Activated T-helper 2 cell treated with anti-CD3 and anti-CD28 coated beads, Interferon-gamma antibody, Interleukin-2, Interleukin-4, amounts not matched to agents 10 μg/mL and 5 μg/mL and 100 μg/mL, durations not matched to agents 14 hours and 24 hours and 36 hours (primary cell): Measurements from ENCODE around the gene KIF19. TPM values are rescaled to one million over a fixed set of nuclear protein-coding genes. Genes with fewer than 3 reads are reported as not detected.

ENCODE experiments used
- DNase-seq: peaks from one replicate; pipeline ENCODE4 v3.0.0; 2021; ENCODE audit warnings: low spot score
- H3K27ac Mint-ChIP-seq: one replicate; pipeline ENCODE4 v1.8.0; 2021; ENCODE audit warnings: mixed read lengths
- H3K27me3 Mint-ChIP-seq: one replicate; pipeline ENCODE4 v1.8.0; 2021; ENCODE audit warnings: low read depth, mixed read lengths
- H3K36me3 Mint-ChIP-seq: one replicate; pipeline ENCODE4 v1.8.0; 2021; ENCODE audit warnings: low read depth, mixed read lengths
- H3K4me1 Mint-ChIP-seq: one replicate; pipeline ENCODE4 v1.8.0; 2021; ENCODE audit warnings: low read depth, mixed read lengths
- H3K4me3 Mint-ChIP-seq: one replicate; pipeline ENCODE4 v1.8.0; 2021; ENCODE audit warnings: low read depth, mild to moderate bottlenecking, moderate library complexity, mixed read lengths
- H3K9me3 Mint-ChIP-seq: one replicate; pipeline ENCODE4 v1.8.0; 2021; ENCODE audit warnings: mixed read lengths
- intact Hi-C: fragments of 100-400 bp; cut with micrococcal nuclease; formaldehyde crosslinking; loops from one replicate; pipeline ENCODE4 v1.15.1; 2023
- total RNA-seq: library from RNA; stranded (reverse); gene quantifications from 2 replicates; pipeline ENCODE4 v1.2.3, GENCODE V29; 2022

The KIF19 gene
- total RNA-seq, 1 donor from 2014 or later: 0.14 TPM

DNA sequence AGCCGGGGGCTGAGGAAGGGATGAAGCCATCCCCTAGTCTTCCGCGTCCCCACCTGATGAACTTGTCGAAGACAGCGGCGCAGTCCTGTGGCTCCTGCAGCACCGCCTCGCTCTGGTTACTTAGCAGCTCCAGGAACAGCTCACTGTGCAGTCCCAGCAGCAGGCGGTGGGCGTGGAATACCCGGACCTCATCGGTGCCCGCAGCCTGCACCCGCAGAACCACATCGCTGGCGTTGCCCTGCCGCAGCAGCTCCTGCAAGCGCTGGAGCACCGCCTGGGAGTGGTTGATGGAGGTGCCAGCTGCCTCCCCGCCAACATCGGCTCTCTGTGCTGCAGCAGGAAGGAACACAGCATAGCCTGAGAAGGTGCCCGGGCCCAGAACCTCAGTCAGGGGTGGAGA is 33.9 kb downstream of the KIF19 start:
- no peak overlapping the region for H3K27ac Mint-ChIP-seq
- H3K4me3 Mint-ChIP-seq: no peak overlapping the region
- H3K9me3 Mint-ChIP-seq: no peaks in the 10 kb centered on the region
- H3K4me1 Mint-ChIP-seq: peaks cover 1% of the 10 kb centered on the region
- DNase-seq: no peak
- no peaks in the 10 kb centered on the region for H3K36me3 Mint-ChIP-seq
- peaks cover 23% of the 10 kb centered on the region for H3K27me3 Mint-ChIP-seq
- intact Hi-C loops: no loop called here

DNA sequence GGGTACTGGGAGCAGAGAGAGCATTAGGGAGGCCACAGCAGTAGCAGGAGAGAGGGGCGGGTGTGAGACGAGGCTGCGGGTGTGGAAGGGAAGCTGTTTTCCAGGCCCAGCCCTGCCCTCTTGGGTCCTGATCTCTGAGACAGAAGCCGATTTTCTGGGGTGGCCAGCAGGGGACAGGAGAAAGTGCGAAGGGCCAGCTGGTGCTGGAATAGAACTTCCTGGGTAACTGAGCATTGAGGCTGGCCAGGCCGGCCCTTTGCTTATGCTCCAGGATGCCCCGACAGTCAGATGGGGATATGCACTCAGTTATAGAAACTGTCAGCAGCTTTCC is 34.8 kb downstream of the KIF19 start:
- DNase-seq: no peak
- H3K9me3 Mint-ChIP-seq: no peaks in the 10 kb centered on the region
- H3K36me3 Mint-ChIP-seq: no peaks in the 10 kb centered on the region

DNA sequence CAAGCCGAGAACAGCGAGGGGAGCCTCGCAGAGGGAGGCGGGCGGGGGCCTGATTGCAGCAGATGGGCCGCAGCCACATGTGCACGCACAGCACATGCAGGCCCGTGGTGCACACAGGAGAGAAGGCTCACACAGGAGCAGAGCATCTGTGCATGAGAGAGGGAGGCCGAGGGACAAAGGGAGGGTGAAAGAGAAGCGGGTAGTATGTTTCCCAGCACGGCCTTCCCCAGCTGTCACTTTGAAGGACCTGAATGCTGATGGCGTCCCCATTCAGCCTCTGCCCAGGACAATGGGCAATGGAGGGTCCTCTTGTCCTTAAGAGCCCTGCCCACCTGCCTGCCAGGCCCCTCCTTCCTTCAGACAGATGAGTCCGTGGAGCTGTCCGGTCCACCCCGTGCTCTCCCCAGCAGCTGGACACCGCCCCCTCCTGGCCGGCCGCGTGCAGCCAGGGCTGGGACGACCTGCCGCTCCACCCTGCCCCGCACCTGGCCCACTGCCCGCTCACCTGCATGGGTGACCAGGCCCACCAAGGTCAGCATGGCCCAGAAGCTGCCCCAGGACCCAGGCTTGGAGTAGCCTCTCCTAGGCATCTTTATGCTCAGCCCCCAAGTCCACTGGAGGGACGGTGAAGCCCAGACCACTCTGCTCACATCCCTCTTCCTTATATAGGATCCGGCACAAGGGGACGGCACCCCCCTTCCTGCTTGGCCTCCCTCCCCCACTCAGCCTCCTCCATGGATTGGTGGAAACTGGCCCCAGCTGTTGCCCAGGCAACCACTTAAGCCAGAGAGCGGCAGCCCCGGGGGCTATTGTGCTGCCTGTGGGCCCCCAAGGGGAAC is 35.4 kb downstream of the KIF19 start, which contains the start of gene BTBD17:
Gene BTBD17 (minus strand): TSS at position 639 of the 839 bp plus-strand sequence. CDS start 49 bp downstream, at position 590.
- Mint-ChIP-seq H3K9me3 (no peaks in the 10 kb centered on the region), H3K4me3 (no peak within 1 kb of the TSS), H3K27ac (no peak within 1 kb of the TSS), H3K4me1 (peaks cover 1% of the 10 kb centered on the region), H3K36me3 (no peaks in the 10 kb centered on the region), H3K27me3 (peaks cover 18% of the 10 kb centered on the region)
- DNase-seq: peak; percentile 25
- intact Hi-C loops: no loop called here

More for the DNA sequence above, 34.8 kb downstream of the KIF19 start:
- H3K27me3 Mint-ChIP-seq: peaks cover 21% of the 10 kb centered on the region
- peaks cover 1% of the 10 kb centered on the region for H3K4me1 Mint-ChIP-seq
- intact Hi-C loops: no loop called here
- no peak overlapping the region for H3K4me3 Mint-ChIP-seq
- H3K27ac Mint-ChIP-seq: no peak overlapping the region

DNA sequence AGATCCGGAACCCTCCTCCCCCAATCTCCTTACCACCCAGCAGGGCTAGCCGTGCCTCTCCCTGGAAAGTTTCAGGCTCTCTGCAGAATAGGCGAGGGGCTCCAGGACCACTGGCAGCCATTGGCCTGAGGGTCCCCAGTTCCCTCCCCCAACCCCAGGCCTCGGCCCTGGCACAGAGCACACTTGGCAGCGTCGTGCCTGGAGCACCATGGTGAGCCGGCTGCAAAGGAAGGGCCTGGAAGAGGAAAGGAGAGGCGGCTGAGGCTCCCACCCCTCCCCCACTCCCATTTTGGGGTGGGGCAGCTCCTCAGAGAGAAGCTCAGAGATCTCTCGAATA is 36.0 kb downstream of the KIF19 start:
- intact Hi-C loops: no loop called here
- H3K4me1 Mint-ChIP-seq: peaks cover 1% of the 10 kb centered on the region
- H3K4me3 Mint-ChIP-seq: no peak overlapping the region
- no peaks in the 10 kb centered on the region for H3K36me3 Mint-ChIP-seq
- H3K27me3 Mint-ChIP-seq: peaks cover 17% of the 10 kb centered on the region
- no peaks in the 10 kb centered on the region for H3K9me3 Mint-ChIP-seq
- no peak overlapping the region for H3K27ac Mint-ChIP-seq
- no peak for DNase-seq

DNA sequence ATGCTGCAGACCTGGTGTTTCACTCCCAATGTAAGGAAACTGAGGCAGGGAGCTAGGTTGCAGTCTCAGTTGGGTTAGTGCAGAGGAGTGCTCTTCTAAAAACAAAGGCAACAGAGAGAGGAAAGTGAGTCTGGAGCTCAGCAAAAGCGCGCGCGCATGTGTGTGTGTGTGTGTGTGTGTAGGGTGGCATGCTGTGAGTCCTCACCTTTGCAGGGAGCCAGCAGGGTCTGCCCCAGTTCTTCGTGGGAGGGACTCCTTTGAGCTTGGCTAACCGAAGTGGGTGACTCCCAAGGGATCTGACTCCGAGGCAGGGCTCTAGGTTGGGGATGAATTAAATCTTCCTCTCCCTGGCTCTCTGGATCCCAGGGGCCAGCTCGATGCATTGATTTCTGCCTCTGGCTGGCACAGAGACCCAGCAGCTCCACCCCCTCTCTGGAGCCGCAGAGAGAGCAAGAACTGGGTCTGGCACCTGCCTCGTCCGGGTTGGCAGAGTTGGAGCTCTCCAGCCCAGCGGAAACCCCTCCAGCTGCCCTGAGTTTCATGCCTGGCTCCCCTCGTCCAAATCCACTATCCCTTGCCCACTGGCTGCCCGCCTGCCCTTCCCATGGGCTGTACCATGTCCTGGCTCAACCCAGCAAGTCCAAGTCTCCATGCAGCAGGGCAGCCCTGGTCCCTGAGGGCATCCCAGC is 36.9 kb downstream of the KIF19 start:
- Mint-ChIP-seq H3K4me1 (no peaks in the 10 kb centered on the region), H3K27me3 (peaks cover 14% of the 10 kb centered on the region), H3K36me3 (no peaks in the 10 kb centered on the region), H3K9me3 (no peaks in the 10 kb centered on the region), H3K27ac (no peak overlapping the region), H3K4me3 (no peak overlapping the region)
- intact Hi-C loops: no loop called here
- no peak for DNase-seq

DNA sequence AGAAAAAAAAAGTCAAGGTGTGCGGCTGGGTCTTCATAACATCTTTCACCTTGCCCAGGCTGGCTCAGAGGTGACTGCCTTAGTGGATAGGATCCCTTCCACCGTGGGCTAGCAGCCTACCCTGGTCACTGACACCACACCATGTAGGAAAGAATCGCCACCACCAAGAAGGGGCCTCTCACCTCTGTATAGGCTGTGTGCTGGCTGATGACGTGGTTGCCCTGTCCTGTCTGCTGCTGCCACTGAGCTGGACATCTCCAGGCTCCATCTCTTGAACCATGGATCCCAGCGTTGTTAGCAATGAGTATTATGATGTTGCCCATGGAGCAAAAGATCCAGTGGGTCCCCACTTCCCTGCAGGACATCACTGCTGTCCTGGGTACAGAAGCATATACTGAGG is 41.2 kb downstream of the KIF19 start, which contains the start of gene GPR142:
Gene GPR142 (plus strand): TSS at position 301 of the 400 bp plus-strand sequence. CDS start 2,035 bp downstream, outside the sequence.
- intact Hi-C loops: loop anchor here (5.0 kb wide), 1 partner anchor 235 kb away; no protein-coding TSS in a partner anchor
- Mint-ChIP-seq H3K4me3 (no peak within 1 kb of the TSS), H3K9me3 (no peaks in the 10 kb centered on the region), H3K27me3 (peaks cover 4% of the 10 kb centered on the region), H3K36me3 (no peaks in the 10 kb centered on the region), H3K27ac (no peak within 1 kb of the TSS), H3K4me1 (peaks cover 13% of the 10 kb centered on the region)
- no peak for DNase-seq

DNA sequence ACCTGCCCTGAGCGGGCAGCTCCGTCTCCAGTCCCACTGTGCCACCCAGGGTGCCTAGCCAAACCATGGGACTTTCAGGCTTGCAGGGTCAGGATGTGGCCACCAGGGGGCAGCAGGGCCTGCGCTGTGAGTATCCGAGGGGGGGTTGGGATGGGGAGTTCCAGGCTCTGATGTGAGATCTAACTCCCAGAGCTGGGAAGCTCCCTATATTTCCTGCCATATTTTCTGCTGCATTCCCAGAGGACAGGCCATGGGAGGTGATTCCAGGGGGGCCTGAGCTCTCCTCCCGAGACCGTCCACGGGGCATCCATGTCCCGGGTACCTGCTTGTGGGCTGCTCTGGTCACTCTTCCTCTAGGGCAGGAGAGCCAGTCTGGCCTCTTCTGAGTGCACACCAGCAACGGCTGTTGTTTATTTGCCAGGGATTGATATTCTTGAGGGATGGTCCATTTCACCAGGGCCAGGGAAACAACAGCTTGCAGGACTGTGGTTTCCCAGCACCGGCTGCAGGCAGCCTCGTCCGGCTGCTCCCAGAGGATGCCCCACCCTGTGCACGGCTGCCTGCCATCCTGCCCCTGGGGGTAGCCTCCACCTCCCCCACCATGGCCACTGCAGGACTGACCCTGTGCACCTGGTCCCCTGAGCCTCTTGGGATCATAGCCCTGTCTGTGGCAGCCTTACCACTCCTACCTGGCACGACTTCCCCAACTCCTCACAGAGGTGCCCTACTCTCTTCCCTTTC is 42.5 kb downstream of the KIF19 start:
- H3K36me3 Mint-ChIP-seq: no peaks in the 10 kb centered on the region
- H3K9me3 Mint-ChIP-seq: no peaks in the 10 kb centered on the region
- no peak overlapping the region for H3K27ac Mint-ChIP-seq
- H3K4me1 Mint-ChIP-seq: peaks cover 13% of the 10 kb centered on the region
- peak; percentile 56 for DNase-seq
- H3K4me3 Mint-ChIP-seq: no peak overlapping the region
- intact Hi-C loops: loop anchor here (2.0 to 5.0 kb wide), 4 partner anchors 88 to 234 kb away; no protein-coding TSS in a partner anchor
- peaks cover 3% of the 10 kb centered on the region for H3K27me3 Mint-ChIP-seq

DNA sequence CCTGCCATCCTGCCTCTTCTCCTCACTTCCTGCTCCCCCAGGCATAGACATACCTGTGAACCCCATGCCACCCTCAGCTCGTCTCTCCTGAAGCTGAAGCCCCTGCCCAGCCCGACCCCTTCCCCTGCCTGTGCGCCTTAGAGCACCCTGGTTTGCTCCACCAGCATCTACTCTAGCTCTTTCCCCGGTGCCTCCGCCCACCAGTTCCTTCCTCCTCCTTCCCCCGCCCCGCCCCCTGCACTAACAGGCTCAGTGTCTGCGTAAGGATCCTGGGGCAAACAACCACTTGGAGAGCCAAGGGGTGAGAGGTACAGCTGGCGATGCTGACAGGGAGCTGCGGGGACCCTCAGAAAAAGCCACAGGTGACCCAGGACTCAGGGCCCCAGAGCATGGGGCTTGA is 43.2 kb downstream of the KIF19 start:
- peaks cover 13% of the 10 kb centered on the region for H3K4me1 Mint-ChIP-seq
- no peak overlapping the region for H3K27ac Mint-ChIP-seq
- no peak overlapping the region for H3K4me3 Mint-ChIP-seq
- no peaks in the 10 kb centered on the region for H3K9me3 Mint-ChIP-seq
- no peaks in the 10 kb centered on the region for H3K36me3 Mint-ChIP-seq
- DNase-seq: peak; percentile 38
- H3K27me3 Mint-ChIP-seq: peaks cover 3% of the 10 kb centered on the region
- intact Hi-C loops: loop anchor here (2.0 to 5.0 kb wide), 4 partner anchors 88 to 233 kb away; no protein-coding TSS in a partner anchor

DNA sequence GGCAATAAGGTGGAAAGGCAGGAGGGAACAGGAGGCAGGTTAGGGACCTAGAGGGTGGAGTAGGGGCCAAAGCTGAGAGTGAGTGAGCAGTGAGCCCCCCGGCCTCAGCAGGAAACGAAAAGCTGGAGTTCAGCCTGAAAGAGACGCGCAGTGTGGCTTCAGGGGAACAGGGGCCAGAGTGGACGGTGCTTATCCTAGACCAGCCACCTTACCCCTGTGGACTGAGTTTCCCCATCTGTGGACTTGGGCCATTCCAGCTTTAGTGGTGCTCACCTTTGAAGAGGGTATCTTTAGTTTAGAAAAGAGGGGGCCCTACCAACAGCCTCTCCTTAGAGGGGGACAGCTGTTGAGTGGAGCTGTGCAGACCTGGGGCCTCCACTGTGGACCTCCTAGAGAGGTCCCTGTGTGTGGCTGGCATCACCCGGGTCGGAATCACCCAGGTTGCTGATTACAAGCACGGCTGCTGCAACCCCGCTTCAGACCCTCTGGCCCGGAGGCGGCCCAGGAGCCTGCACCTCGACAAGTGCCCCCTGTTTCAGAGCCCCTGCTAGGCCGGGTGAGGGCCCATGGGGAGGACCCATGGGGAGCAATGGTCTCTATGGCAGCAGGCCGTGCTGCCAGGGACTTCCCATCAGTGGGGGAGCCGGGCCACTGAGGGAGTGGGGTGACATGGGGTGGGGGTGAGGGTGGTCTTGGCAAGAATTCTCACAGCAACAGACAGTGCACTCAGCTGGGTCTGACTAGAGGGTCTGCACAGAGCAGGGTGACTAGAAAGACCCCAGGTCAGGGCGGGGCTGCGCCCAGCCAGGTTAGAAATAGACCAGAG is 43.9 kb downstream of the KIF19 start:
- peaks cover 3% of the 10 kb centered on the region for H3K27me3 Mint-ChIP-seq
- no peaks in the 10 kb centered on the region for H3K36me3 Mint-ChIP-seq
- peaks cover 13% of the 10 kb centered on the region for H3K4me1 Mint-ChIP-seq
- no peaks in the 10 kb centered on the region for H3K9me3 Mint-ChIP-seq
- H3K4me3 Mint-ChIP-seq: no peak overlapping the region
- no peak overlapping the region for H3K27ac Mint-ChIP-seq
- no peak for DNase-seq
- intact Hi-C loops: loop anchor here (2.0 to 5.0 kb wide), 4 partner anchors 87 to 232 kb away; no protein-coding TSS in a partner anchor

DNA sequence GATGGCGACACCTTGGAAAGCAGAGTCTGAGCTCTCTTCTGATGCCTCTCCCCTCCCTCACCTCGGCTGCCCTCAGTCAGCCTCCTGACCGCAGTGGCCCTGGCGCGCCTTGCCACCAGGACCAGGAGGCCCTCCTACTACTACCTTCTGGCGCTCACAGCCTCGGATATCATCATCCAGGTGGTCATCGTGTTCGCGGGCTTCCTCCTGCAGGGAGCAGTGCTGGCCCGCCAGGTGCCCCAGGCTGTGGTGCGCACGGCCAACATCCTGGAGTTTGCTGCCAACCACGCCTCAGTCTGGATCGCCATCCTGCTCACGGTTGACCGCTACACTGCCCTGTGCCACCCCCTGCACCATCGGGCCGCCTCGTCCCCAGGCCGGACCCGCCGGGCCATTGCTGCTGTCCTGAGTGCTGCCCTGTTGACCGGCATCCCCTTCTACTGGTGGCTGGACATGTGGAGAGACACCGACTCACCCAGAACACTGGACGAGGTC is 45.7 kb downstream of the KIF19 start:
- Mint-ChIP-seq H3K36me3 (no peaks in the 10 kb centered on the region), H3K4me3 (no peak overlapping the region), H3K27ac (no peak overlapping the region), H3K9me3 (no peaks in the 10 kb centered on the region), H3K4me1 (peaks cover 13% of the 10 kb centered on the region), H3K27me3 (peaks cover 3% of the 10 kb centered on the region)
- DNase-seq: no peak
- intact Hi-C loops: no loop called here

DNA sequence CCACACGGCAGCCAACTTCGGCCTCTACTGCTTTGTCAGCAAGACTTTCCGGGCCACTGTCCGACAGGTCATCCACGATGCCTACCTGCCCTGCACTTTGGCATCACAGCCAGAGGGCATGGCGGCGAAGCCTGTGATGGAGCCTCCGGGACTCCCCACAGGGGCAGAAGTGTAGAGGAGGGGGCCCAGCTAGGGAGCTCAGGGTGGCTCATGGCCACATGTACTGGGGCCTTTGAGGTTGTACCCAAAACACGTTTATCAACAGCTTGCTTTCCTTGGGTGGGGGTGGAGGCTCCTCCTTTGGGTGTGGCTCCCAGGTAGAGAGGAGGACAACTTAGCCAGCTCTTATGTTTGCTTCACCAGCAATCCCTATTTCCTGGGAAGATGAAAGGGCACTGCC is 46.4 kb downstream of the KIF19 start:
- DNase-seq: no peak
- H3K4me1 Mint-ChIP-seq: peaks cover 13% of the 10 kb centered on the region
- intact Hi-C loops: no loop called here
- no peak overlapping the region for H3K4me3 Mint-ChIP-seq
- H3K27me3 Mint-ChIP-seq: peaks cover 6% of the 10 kb centered on the region
- H3K9me3 Mint-ChIP-seq: no peaks in the 10 kb centered on the region
- no peak overlapping the region for H3K27ac Mint-ChIP-seq
- H3K36me3 Mint-ChIP-seq: no peaks in the 10 kb centered on the region
